Activated T-helper 1 cell treated with anti-CD3 and anti-CD28 coated beads, Interleukin-2, amount 50 U/mL, for 16 hours (primary cell): ENCODE results near the gene KLHDC10.
"Not testable (repeated sequence)": the region's sequence is repeated elsewhere in the genome, so short reads cannot be mapped to it uniquely, and the experiment has no call there.

Experiments used
- DNase-seq, 2 donors: peaks; one replicate each; pipeline ENCODE4 v3.0.0-alpha.2; 2020; ENCODE audit warnings: low read depth in 1 of 2, low spot score in 1 of 2

The KLHDC10 gene

GRCh38 chr7:130152493-130153210 lies 82.3 kb downstream of the KLHDC10 start:
- no peak for DNase-seq

- no peak for DNase-seq
Observed at GRCh38 chr7:130153211-130153908, 83.0 kb downstream of the KLHDC10 start.

- DNase-seq, result no peak
Observed at GRCh38 chr7:130154131-130154500, 83.8 kb downstream of the KLHDC10 start.

- DNase-seq, result no peak
Observed at GRCh38 chr7:130154501-130155317, 84.4 kb downstream of the KLHDC10 start.

- no peak for DNase-seq
Observed at GRCh38 chr7:130156140-130156539, 85.8 kb downstream of the KLHDC10 start.

- no peak for DNase-seq
Observed at GRCh38 chr7:130157700-130158099, 87.4 kb downstream of the KLHDC10 start.

GRCh38 chr7:130160023-130160422 lies 89.7 kb downstream of the KLHDC10 start:
- DNase-seq, result no peak

GRCh38 chr7:130160455-130160854 lies 90.1 kb downstream of the KLHDC10 start:
- DNase-seq, result no peak

- DNase-seq, result no peak
Observed at GRCh38 chr7:130162196-130162595, 91.9 kb downstream of the KLHDC10 start.

GRCh38 chr7:130174237-130174959 lies 104.1 kb downstream of the KLHDC10 start:
- no peak for DNase-seq

GRCh38 chr7:130178251-130178650 lies 107.9 kb downstream of the KLHDC10 start:
- DNase-seq, result no peak

GRCh38 chr7:130179631-130180030 lies 109.3 kb downstream of the KLHDC10 start:
- no peak for DNase-seq

GRCh38 chr7:130180571-130181262 lies 110.4 kb downstream of the KLHDC10 start:
- DNase-seq, result no peak

GRCh38 chr7:130181263-130181605 lies 110.9 kb downstream of the KLHDC10 start:
- DNase-seq, result no peak

GRCh38 chr7:130182990-130183389 lies 112.7 kb downstream of the KLHDC10 start:
- no peak for DNase-seq

- DNase-seq, result not testable (repeated sequence)
Observed at GRCh38 chr7:130184349-130184748, 114.0 kb downstream of the KLHDC10 start.
